Measurements from ENCODE around the gene ACSL6. TPM values are rescaled to one million over a fixed set of nuclear protein-coding genes. Genes with fewer than 3 reads are reported as not detected.

The ACSL6 gene
- total RNA-seq, 1 donor from 2014 or later: 48.1 TPM

GRCh38 chr5:131999041-131999440 lies 12.4 kb downstream of the ACSL6 start:
- H3K27ac Mint-ChIP-seq: no peak overlapping the region
- H3K4me1 Mint-ChIP-seq (ENCODE audit: low read depth): peaks cover 59% of the 10 kb centered on the region
- no peaks in the 10 kb centered on the region for H3K9me3 Mint-ChIP-seq
- no peak for DNase-seq (ENCODE audit: low spot score)
- no peak overlapping the region for H3K4me3 Mint-ChIP-seq
- intact Hi-C loops (cut with micrococcal nuclease): no loop called here
- peaks cover 4% of the 10 kb centered on the region for H3K36me3 Mint-ChIP-seq (ENCODE audit: low read depth)
- peaks cover 3% of the 10 kb centered on the region for H3K27me3 Mint-ChIP-seq (ENCODE audit: insufficient read depth)

- Mint-ChIP-seq H3K27me3 (ENCODE audit: insufficient read depth) (peaks cover under 1% of the 10 kb centered on the region), H3K27ac (no peak overlapping the region), H3K4me1 (ENCODE audit: low read depth) (peaks cover 59% of the 10 kb centered on the region), H3K9me3 (no peaks in the 10 kb centered on the region), H3K36me3 (ENCODE audit: low read depth) (peaks cover 4% of the 10 kb centered on the region), H3K4me3 (no peak overlapping the region)
- no peak for DNase-seq (ENCODE audit: low spot score)
- intact Hi-C loops (cut with micrococcal nuclease): no loop called here
Observed at GRCh38 chr5:131998431-131999040, 12.9 kb downstream of the ACSL6 start.

- H3K4me1 Mint-ChIP-seq (ENCODE audit: low read depth): peaks cover 57% of the 10 kb centered on the region
Observed at GRCh38 chr5:131997727-131998117, 13.7 kb downstream of the ACSL6 start.

GRCh38 chr5:131997026-131997726 lies 14.3 kb downstream of the ACSL6 start:
- H3K27me3 Mint-ChIP-seq (ENCODE audit: insufficient read depth): peaks cover 5% of the 10 kb centered on the region
- no peak for DNase-seq (ENCODE audit: low spot score)
- intact Hi-C loops (cut with micrococcal nuclease): no loop called here
- no peak overlapping the region for H3K4me3 Mint-ChIP-seq
- H3K27ac Mint-ChIP-seq: no peak overlapping the region
- H3K9me3 Mint-ChIP-seq: no peaks in the 10 kb centered on the region
- peaks cover 6% of the 10 kb centered on the region for H3K36me3 Mint-ChIP-seq (ENCODE audit: low read depth)
- peaks cover 52% of the 10 kb centered on the region for H3K4me1 Mint-ChIP-seq (ENCODE audit: low read depth)

More at GRCh38 chr5:131997727-131998117, 13.7 kb downstream of the ACSL6 start:
- intact Hi-C loops (cut with micrococcal nuclease): no loop called here
- no peak overlapping the region for H3K4me3 Mint-ChIP-seq
- no peaks in the 10 kb centered on the region for H3K9me3 Mint-ChIP-seq
- H3K27ac Mint-ChIP-seq: no peak overlapping the region
- peaks cover 2% of the 10 kb centered on the region for H3K27me3 Mint-ChIP-seq (ENCODE audit: insufficient read depth)
- peaks cover 6% of the 10 kb centered on the region for H3K36me3 Mint-ChIP-seq (ENCODE audit: low read depth)
- no peak for DNase-seq (ENCODE audit: low spot score)

- Mint-ChIP-seq H3K27ac (no peak overlapping the region), H3K4me3 (no peak overlapping the region)
- intact Hi-C loops (cut with micrococcal nuclease): no loop called here
Observed at GRCh38 chr5:131996210-131997025, 15.0 kb downstream of the ACSL6 start.

GRCh38 chr5:131994533-131995226 lies 16.8 kb downstream of the ACSL6 start:
- Mint-ChIP-seq H3K27me3 (ENCODE audit: insufficient read depth) (peaks cover 13% of the 10 kb centered on the region), H3K4me3 (no peak overlapping the region), H3K36me3 (ENCODE audit: low read depth) (peaks cover 6% of the 10 kb centered on the region), H3K9me3 (no peaks in the 10 kb centered on the region), H3K4me1 (ENCODE audit: low read depth) (peaks cover 30% of the 10 kb centered on the region), H3K27ac (no peak overlapping the region)
- intact Hi-C loops (cut with micrococcal nuclease): no loop called here
- DNase-seq (ENCODE audit: low spot score): no peak

More at GRCh38 chr5:131996210-131997025, 15.0 kb downstream of the ACSL6 start:
- H3K36me3 Mint-ChIP-seq (ENCODE audit: low read depth): peaks cover 6% of the 10 kb centered on the region
- no peak for DNase-seq (ENCODE audit: low spot score)
- no peaks in the 10 kb centered on the region for H3K9me3 Mint-ChIP-seq
- peaks cover 9% of the 10 kb centered on the region for H3K27me3 Mint-ChIP-seq (ENCODE audit: insufficient read depth)
- peaks cover 46% of the 10 kb centered on the region for H3K4me1 Mint-ChIP-seq (ENCODE audit: low read depth)

- H3K4me1 Mint-ChIP-seq (ENCODE audit: low read depth): peaks cover 29% of the 10 kb centered on the region
- intact Hi-C loops (cut with micrococcal nuclease): no loop called here
Observed at GRCh38 chr5:131994090-131994489, 17.4 kb downstream of the ACSL6 start.

GRCh38 chr5:131993676-131994075 lies 17.8 kb downstream of the ACSL6 start:
- Mint-ChIP-seq H3K4me3 (no peak overlapping the region), H3K27me3 (ENCODE audit: insufficient read depth) (peaks cover 13% of the 10 kb centered on the region), H3K4me1 (ENCODE audit: low read depth) (peaks cover 25% of the 10 kb centered on the region), H3K9me3 (no peaks in the 10 kb centered on the region), H3K27ac (no peak overlapping the region), H3K36me3 (ENCODE audit: low read depth) (peaks cover 5% of the 10 kb centered on the region)
- no peak for DNase-seq (ENCODE audit: low spot score)
- intact Hi-C loops (cut with micrococcal nuclease): no loop called here

More at GRCh38 chr5:131994090-131994489, 17.4 kb downstream of the ACSL6 start:
- H3K27ac Mint-ChIP-seq: no peak overlapping the region
- H3K36me3 Mint-ChIP-seq (ENCODE audit: low read depth): peaks cover 6% of the 10 kb centered on the region
- H3K27me3 Mint-ChIP-seq (ENCODE audit: insufficient read depth): peaks cover 13% of the 10 kb centered on the region
- no peak for DNase-seq (ENCODE audit: low spot score)
- H3K9me3 Mint-ChIP-seq: no peaks in the 10 kb centered on the region
- H3K4me3 Mint-ChIP-seq: no peak overlapping the region

GRCh38 chr5:131992370-131992769 lies 19.1 kb downstream of the ACSL6 start:
- peaks cover 2% of the 10 kb centered on the region for H3K36me3 Mint-ChIP-seq (ENCODE audit: low read depth)
- no peaks in the 10 kb centered on the region for H3K9me3 Mint-ChIP-seq
- DNase-seq (ENCODE audit: low spot score): no peak
- H3K4me1 Mint-ChIP-seq (ENCODE audit: low read depth): peaks cover 18% of the 10 kb centered on the region
- no peak overlapping the region for H3K27ac Mint-ChIP-seq
- intact Hi-C loops (cut with micrococcal nuclease): no loop called here
- peaks cover 13% of the 10 kb centered on the region for H3K27me3 Mint-ChIP-seq (ENCODE audit: insufficient read depth)
- H3K4me3 Mint-ChIP-seq: no peak overlapping the region

- no peaks in the 10 kb centered on the region for H3K9me3 Mint-ChIP-seq
- no peak overlapping the region for H3K4me3 Mint-ChIP-seq
- DNase-seq (ENCODE audit: low spot score): no peak
- H3K4me1 Mint-ChIP-seq (ENCODE audit: low read depth): peaks cover 12% of the 10 kb centered on the region
- H3K27me3 Mint-ChIP-seq (ENCODE audit: insufficient read depth): peaks cover 15% of the 10 kb centered on the region
- intact Hi-C loops (cut with micrococcal nuclease): no loop called here
- peaks cover 2% of the 10 kb centered on the region for H3K36me3 Mint-ChIP-seq (ENCODE audit: low read depth)
- no peak overlapping the region for H3K27ac Mint-ChIP-seq
Observed at GRCh38 chr5:131991593-131992324, 19.7 kb downstream of the ACSL6 start.

- H3K27ac Mint-ChIP-seq: no peak overlapping the region
- peaks cover 2% of the 10 kb centered on the region for H3K4me1 Mint-ChIP-seq (ENCODE audit: low read depth)
Observed at GRCh38 chr5:131990716-131991115, 20.7 kb downstream of the ACSL6 start.

GRCh38 chr5:131988601-131989000 lies 22.9 kb downstream of the ACSL6 start:
- peaks cover 2% of the 10 kb centered on the region for H3K36me3 Mint-ChIP-seq (ENCODE audit: low read depth)
- no peak overlapping the region for H3K4me3 Mint-ChIP-seq
- no peaks in the 10 kb centered on the region for H3K4me1 Mint-ChIP-seq (ENCODE audit: low read depth)
- DNase-seq (ENCODE audit: low spot score): no peak
- H3K9me3 Mint-ChIP-seq: no peaks in the 10 kb centered on the region
- H3K27me3 Mint-ChIP-seq (ENCODE audit: insufficient read depth): peaks cover 15% of the 10 kb centered on the region
- no peak overlapping the region for H3K27ac Mint-ChIP-seq
- intact Hi-C loops (cut with micrococcal nuclease): no loop called here

More at GRCh38 chr5:131990716-131991115, 20.7 kb downstream of the ACSL6 start:
- intact Hi-C loops (cut with micrococcal nuclease): no loop called here
- peaks cover 2% of the 10 kb centered on the region for H3K36me3 Mint-ChIP-seq (ENCODE audit: low read depth)
- H3K4me3 Mint-ChIP-seq: no peak overlapping the region
- H3K9me3 Mint-ChIP-seq: no peaks in the 10 kb centered on the region
- peaks cover 15% of the 10 kb centered on the region for H3K27me3 Mint-ChIP-seq (ENCODE audit: insufficient read depth)
- DNase-seq (ENCODE audit: low spot score): no peak
